G401 (cell line): ENCODE results near the gene HEBP1. TPM values are rescaled to one million over a fixed set of nuclear protein-coding genes. Genes with fewer than 3 reads are reported as not detected.

Experiments used
- DNase-seq: peaks from one replicate; pipeline ENCODE4 v3.0.0-alpha.2; 2015; ENCODE audit warnings: low spot score
- in situ Hi-C: cut with HindIII; loops from 2 replicates; pipeline ENCODE4 v1.10.0; 2016; ENCODE audit warnings: low sequenced_read_pairs, mixed read lengths
- total RNA-seq: library from RNA; depleted of rRNA; stranded (reverse); fragments of >200 nt; shearing (Covaris generic); gene quantifications from 2 replicates; pipeline ENCODE4 v1.2.3, GENCODE V29; 2014

Gene HEBP1
- total RNA-seq, 1 experiment from 2014 or later = 44.1 TPM

- DNase-seq = no peak
- in situ Hi-C loops = no loop called here
Measured at GRCh38 chr12:12995088-12995487, 5.0 kb downstream of the HEBP1 start.

GRCh38 chr12:12993367-12993766, 6.7 kb downstream of the HEBP1 start:
- no peak for DNase-seq
- in situ Hi-C loops = no loop called here

GRCh38 chr12:12992418-12993130, 7.5 kb downstream of the HEBP1 start:
- in situ Hi-C loops = no loop called here
- DNase-seq = no peak

- in situ Hi-C loops = no loop called here
Measured at GRCh38 chr12:12990700-12991468, 9.2 kb downstream of the HEBP1 start.

GRCh38 chr12:12987421-12987820, 12.6 kb downstream of the HEBP1 start:
- in situ Hi-C loops = no loop called here
- DNase-seq = no peak

More at GRCh38 chr12:12990700-12991468, 9.2 kb downstream of the HEBP1 start:
- no peak for DNase-seq

GRCh38 chr12:12986775-12987331, 13.2 kb downstream of the HEBP1 start:
- no peak for DNase-seq
- in situ Hi-C loops = no loop called here

- in situ Hi-C loops = no loop called here
- peak; percentile 50 for DNase-seq
Measured at GRCh38 chr12:12985817-12986408, 14.2 kb downstream of the HEBP1 start.

- in situ Hi-C loops = no loop called here
- DNase-seq = no peak
Measured at GRCh38 chr12:12984149-12984548, 15.9 kb downstream of the HEBP1 start.

- DNase-seq = peak; percentile 68
- in situ Hi-C loops = no loop called here
Measured at GRCh38 chr12:12983420-12984035, 16.5 kb downstream of the HEBP1 start.

- in situ Hi-C loops = no loop called here
- DNase-seq = no peak
Measured at GRCh38 chr12:12982331-12982730, 17.7 kb downstream of the HEBP1 start.

- no peak for DNase-seq
- in situ Hi-C loops = no loop called here
Measured at GRCh38 chr12:12979731-12980259, 20.3 kb downstream of the HEBP1 start.

- no peak for DNase-seq
- in situ Hi-C loops = no loop called here
Measured at GRCh38 chr12:12979126-12979525, 20.9 kb downstream of the HEBP1 start.

- in situ Hi-C loops = no loop called here
- no peak for DNase-seq
Measured at GRCh38 chr12:12977231-12977630, 22.8 kb downstream of the HEBP1 start.

GRCh38 chr12:12976366-12976765, 23.7 kb downstream of the HEBP1 start:
- in situ Hi-C loops = no loop called here
- no peak for DNase-seq

GRCh38 chr12:12975322-12976077, 24.6 kb downstream of the HEBP1 start:
- in situ Hi-C loops = no loop called here
- peak; percentile 27 for DNase-seq

GRCh38 chr12:12974211-12974610, 25.9 kb downstream of the HEBP1 start:
- in situ Hi-C loops = no loop called here

GRCh38 chr12:12973019-12973418, 27.0 kb downstream of the HEBP1 start:
- in situ Hi-C loops = no loop called here
- no peak for DNase-seq

More at GRCh38 chr12:12974211-12974610, 25.9 kb downstream of the HEBP1 start:
- no peak for DNase-seq

GRCh38 chr12:12965836-12966235, 34.2 kb downstream of the HEBP1 start:
- in situ Hi-C loops = no loop called here
- DNase-seq = no peak

GRCh38 chr12:12964255-12964654, 35.8 kb downstream of the HEBP1 start:
- in situ Hi-C loops = no loop called here
- no peak for DNase-seq
